Activated CD8-positive, alpha-beta T cell treated with anti-CD3 and anti-CD28 coated beads for 36 hours (primary cell): ENCODE data around the gene TAF3. TPM values are rescaled to one million over a fixed set of nuclear protein-coding genes. Genes with fewer than 3 reads are reported as not detected.

Experiments used
- ATAC-seq: fragments of 200-7000 bp; cut with Tn5 transposase; one replicate; pipeline ENCODE4 v1.10.0; 2021; ENCODE audit warnings: mild to moderate bottlenecking, moderate library complexity
- CTCF ChIA-PET: fragments of 350-600 bp; sonication (Branson Sonifier 250); formaldehyde crosslinking; loops from one replicate; lab custom pipeline; 2021; ENCODE audit warnings: antibody characterized with exemption; lab: Charles Lee
- POLR2A ChIA-PET: fragments of 350-600 bp; sonication (Branson Sonifier 250); formaldehyde crosslinking; loops from one replicate; lab custom pipeline; 2021; ENCODE audit warnings: antibody characterized with exemption; lab: Charles Lee
- DNase-seq: peaks from one replicate; pipeline ENCODE4 v3.0.0-alpha.2; 2020
- H3K27ac Mint-ChIP-seq: one replicate; pipeline ENCODE4 v1.8.0; 2021; ENCODE audit warnings: mild to moderate bottlenecking, mixed read lengths
- H3K27me3 Mint-ChIP-seq: one replicate; pipeline ENCODE4 v1.8.0; 2021; ENCODE audit warnings: mixed read lengths
- H3K36me3 Mint-ChIP-seq: one replicate; pipeline ENCODE4 v1.8.0; 2021; ENCODE audit warnings: low read depth, mixed read lengths
- H3K4me1 Mint-ChIP-seq: one replicate; pipeline ENCODE4 v1.8.0; 2021; ENCODE audit warnings: low read depth, mixed read lengths
- H3K4me3 Mint-ChIP-seq: one replicate; pipeline ENCODE4 v1.8.0; 2021; ENCODE audit warnings: mild to moderate bottlenecking, moderate library complexity, mixed read lengths
- H3K9me3 Mint-ChIP-seq: one replicate; pipeline ENCODE4 v1.8.0; 2021; ENCODE audit warnings: mixed read lengths
- intact Hi-C: fragments of 100-400 bp; cut with micrococcal nuclease; formaldehyde crosslinking; loops from one replicate; pipeline ENCODE4 v1.10.0; 2022
- total RNA-seq, 2 experiments: library from RNA; stranded (reverse); gene quantifications; one replicate each; pipeline ENCODE4 v1.2.3, GENCODE V29; 2021
- TF ChIP-seq, protein P1 (sequence below): fragments of 200-600 bp; IDR thresholded peaks from one replicate; pipeline ENCODE4 v1.8.0; 2022; ENCODE audit warnings: antibody characterized with exemption, mild to moderate bottlenecking

The TAF3 gene
- total RNA-seq, 2 experiments from 2014 or later, result 12.5 to 12.7 TPM

DNA sequence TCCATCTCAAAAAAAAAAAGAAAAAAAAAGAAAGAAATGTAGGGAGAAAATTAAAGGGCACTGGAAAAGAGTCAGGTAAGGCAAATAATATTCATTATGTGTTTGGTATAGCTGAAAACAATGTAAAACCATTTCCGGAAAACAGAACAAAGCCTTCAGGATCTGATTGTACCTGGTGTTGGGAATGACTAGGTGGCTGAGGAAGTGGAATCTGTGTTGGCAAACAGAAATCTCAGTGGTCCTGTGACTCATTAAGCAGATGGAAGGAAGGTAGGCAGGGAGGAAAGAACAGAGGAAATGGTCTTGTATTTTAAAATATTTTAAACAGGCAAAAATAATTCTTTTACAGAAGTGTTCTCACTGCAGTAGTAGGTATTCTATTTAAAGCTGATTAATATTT lies 180.5 kb downstream of the TAF3 start:
- DNase-seq (no peak), ATAC-seq (no peak)
- no peaks in the 10 kb centered on the region for H3K4me1 Mint-ChIP-seq
- intact Hi-C loops, result no loop called here
- H3K4me3 Mint-ChIP-seq, result no peak overlapping the region
- POLR2A ChIA-PET, result no interaction called here
- CTCF ChIA-PET, result no interaction called here
- peaks cover 13% of the 10 kb centered on the region for H3K9me3 Mint-ChIP-seq
- no peak overlapping the region for H3K27ac Mint-ChIP-seq
- TF ChIP-seq, protein P1, sequence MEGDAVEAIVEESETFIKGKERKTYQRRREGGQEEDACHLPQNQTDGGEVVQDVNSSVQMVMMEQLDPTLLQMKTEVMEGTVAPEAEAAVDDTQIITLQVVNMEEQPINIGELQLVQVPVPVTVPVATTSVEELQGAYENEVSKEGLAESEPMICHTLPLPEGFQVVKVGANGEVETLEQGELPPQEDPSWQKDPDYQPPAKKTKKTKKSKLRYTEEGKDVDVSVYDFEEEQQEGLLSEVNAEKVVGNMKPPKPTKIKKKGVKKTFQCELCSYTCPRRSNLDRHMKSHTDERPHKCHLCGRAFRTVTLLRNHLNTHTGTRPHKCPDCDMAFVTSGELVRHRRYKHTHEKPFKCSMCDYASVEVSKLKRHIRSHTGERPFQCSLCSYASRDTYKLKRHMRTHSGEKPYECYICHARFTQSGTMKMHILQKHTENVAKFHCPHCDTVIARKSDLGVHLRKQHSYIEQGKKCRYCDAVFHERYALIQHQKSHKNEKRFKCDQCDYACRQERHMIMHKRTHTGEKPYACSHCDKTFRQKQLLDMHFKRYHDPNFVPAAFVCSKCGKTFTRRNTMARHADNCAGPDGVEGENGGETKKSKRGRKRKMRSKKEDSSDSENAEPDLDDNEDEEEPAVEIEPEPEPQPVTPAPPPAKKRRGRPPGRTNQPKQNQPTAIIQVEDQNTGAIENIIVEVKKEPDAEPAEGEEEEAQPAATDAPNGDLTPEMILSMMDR, result no peak
- peaks cover 29% of the 10 kb centered on the region for H3K36me3 Mint-ChIP-seq
- H3K27me3 Mint-ChIP-seq, result no peaks in the 10 kb centered on the region

DNA sequence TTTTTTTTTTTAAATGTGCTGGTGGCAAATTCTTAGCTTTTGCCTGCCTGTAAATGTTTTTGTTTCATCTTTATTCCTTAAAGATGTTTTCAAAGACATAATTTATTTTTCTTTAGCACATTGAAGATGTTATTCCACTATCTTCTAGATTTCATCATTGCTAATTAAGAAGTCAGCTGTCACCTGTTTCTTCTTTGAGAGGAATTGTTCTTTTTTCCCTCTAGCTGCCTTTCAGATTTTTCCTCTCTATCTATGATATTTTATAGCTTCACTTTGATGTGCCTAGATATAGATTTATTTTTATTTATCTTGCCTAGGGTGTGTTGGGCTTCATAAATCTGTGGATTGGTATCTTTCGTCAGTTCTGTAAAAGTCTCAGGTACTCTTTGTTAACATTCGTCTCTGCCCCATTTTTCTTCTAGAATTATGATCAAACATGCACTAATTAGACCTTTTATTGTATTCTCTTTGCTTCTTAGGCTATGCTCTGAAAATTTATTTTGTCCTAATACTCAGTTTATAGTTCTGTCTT lies 186.2 kb downstream of the TAF3 start:
- ATAC-seq, result no peak
- H3K27me3 Mint-ChIP-seq, result no peaks in the 10 kb centered on the region
- H3K27ac Mint-ChIP-seq, result no peak overlapping the region
- DNase-seq, result no peak
- no peaks in the 10 kb centered on the region for H3K4me1 Mint-ChIP-seq
- CTCF ChIA-PET, result no interaction called here
- POLR2A ChIA-PET, result no interaction called here
- intact Hi-C loops, result no loop called here
- H3K4me3 Mint-ChIP-seq, result no peak overlapping the region
- TF ChIP-seq, protein P1, result no peak
- H3K36me3 Mint-ChIP-seq, result peaks cover 37% of the 10 kb centered on the region
- peaks cover 17% of the 10 kb centered on the region for H3K9me3 Mint-ChIP-seq

DNA sequence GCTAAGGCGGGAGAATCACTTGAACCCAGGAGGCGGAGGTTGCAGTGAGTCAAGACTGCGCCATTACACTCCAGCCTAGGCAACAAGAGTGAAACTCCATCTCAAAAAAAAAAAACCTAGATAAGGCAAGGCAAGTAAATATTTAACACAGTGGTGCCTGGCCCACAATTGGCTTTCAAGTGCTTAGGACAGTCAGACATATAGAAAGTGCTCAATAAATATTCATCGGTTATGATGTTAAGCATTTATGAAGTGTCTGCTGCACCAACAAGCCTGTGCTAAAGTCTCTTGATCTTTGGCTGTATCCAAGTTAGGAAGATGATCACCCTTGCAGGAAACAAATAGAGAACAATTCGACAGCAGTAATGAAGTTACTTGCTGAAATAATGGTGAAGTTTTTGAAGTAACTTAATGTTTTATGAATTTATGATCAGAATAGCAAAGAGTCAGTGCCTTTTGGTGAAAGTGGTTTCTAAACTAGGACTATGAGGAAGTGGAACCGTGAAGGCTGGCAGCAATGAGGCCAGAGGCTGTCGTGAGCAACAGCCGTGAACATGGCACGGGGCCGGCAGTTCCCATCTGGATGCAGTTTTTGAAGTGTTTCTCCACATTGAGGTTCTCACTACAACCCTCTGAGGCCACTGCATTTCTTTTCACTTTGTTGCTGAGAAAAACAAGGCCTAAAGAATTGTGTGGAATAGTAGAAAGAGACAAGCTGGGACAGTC lies 188.1 kb downstream of the TAF3 start:
- intact Hi-C loops, result no loop called here
- peaks cover 35% of the 10 kb centered on the region for H3K36me3 Mint-ChIP-seq
- ATAC-seq (no peak), DNase-seq (no peak)
- no peaks in the 10 kb centered on the region for H3K4me1 Mint-ChIP-seq
- TF ChIP-seq, protein P1, result no peak
- no peak overlapping the region for H3K4me3 Mint-ChIP-seq
- H3K27ac Mint-ChIP-seq, result no peak overlapping the region
- peaks cover 16% of the 10 kb centered on the region for H3K9me3 Mint-ChIP-seq
- POLR2A ChIA-PET, result no interaction called here
- CTCF ChIA-PET, result no interaction called here
- no peaks in the 10 kb centered on the region for H3K27me3 Mint-ChIP-seq

DNA sequence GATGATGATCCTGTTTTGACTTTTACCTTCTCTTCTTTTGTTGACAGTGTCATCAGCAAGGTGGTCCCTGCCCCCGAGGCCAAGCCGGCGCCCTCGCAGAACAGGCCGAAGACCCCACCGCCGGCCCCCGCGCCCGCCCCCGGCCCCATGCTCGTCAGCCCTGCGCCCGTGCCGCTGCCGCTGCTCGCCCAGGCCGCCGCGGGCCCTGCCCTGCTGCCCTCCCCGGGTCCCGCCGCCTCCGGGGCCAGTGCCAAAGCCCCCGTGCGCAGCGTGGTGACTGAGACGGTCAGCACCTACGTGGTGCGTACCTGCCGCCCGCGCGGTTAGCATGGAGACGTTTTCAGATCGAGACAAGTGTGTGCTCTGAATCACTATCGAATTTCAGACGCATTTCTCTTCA lies 190.7 kb downstream of the TAF3 start:
- H3K36me3 Mint-ChIP-seq, result peaks cover 21% of the 10 kb centered on the region
- no peaks in the 10 kb centered on the region for H3K4me1 Mint-ChIP-seq
- CTCF ChIA-PET, result interaction anchor here (0.7 kb wide), 1 partner anchor 147 kb away, joined by 3 read pairs; no protein-coding TSS in a partner anchor
- ATAC-seq, result no peak
- no peak for DNase-seq
- H3K27me3 Mint-ChIP-seq, result no peaks in the 10 kb centered on the region
- no peak overlapping the region for H3K27ac Mint-ChIP-seq
- TF ChIP-seq, protein P1, result no peak
- no peak overlapping the region for H3K4me3 Mint-ChIP-seq
- POLR2A ChIA-PET, result interaction anchor here (0.7 to 1.2 kb wide), 2 partner anchors 23 to 1191 kb away, joined by 3 read pairs; no protein-coding TSS in a partner anchor
- peaks cover 4% of the 10 kb centered on the region for H3K9me3 Mint-ChIP-seq
- intact Hi-C loops, result no loop called here

DNA sequence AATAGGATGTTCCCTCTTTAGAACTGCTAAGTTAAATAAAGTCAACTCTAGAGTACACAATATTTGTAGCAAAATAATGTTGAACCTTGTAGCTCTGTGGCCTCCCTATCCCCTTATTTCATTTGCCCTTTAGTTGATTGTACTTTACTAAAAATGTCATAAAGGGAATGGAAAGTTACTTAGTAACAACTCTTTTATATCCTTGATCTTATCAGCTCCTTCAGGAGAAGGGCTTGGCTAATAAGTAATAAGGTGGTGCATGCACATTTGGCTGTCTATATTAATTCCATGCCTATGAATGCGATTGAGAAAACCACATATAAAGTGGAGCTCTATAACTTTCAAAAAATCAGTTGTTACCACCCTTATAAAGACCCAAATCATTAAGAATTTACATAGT lies 194.7 kb downstream of the TAF3 start:
- intact Hi-C loops, result no loop called here
- H3K27ac Mint-ChIP-seq, result no peak overlapping the region
- H3K36me3 Mint-ChIP-seq, result peaks cover 11% of the 10 kb centered on the region
- no peak for ATAC-seq
- no peaks in the 10 kb centered on the region for H3K27me3 Mint-ChIP-seq
- H3K9me3 Mint-ChIP-seq, result no peaks in the 10 kb centered on the region
- ChIA-PET CTCF (no interaction called here), POLR2A (no interaction called here)
- H3K4me1 Mint-ChIP-seq, result no peaks in the 10 kb centered on the region
- H3K4me3 Mint-ChIP-seq, result no peak overlapping the region
- TF ChIP-seq, protein P1, result no peak
- DNase-seq, result no peak
